GM19324 (cell line): ENCODE data around the gene SYT1.

Experiments used
- ATAC-seq: cut with Tn5 transposase; IDR thresholded peaks from one replicate; pipeline ENCODE4 v1.9.1; 2021; ENCODE audit warnings: mild to moderate bottlenecking, moderate library complexity; ENCODE audit not compliant: unreplicated experiment, low FRiP score

SYT1 gene

GRCh38 chr12:78888568-78888967, 24.0 kb downstream of the SYT1 start:
- ATAC-seq = peak; percentile 88

- no peak for ATAC-seq
These were observed 27.2 kb downstream of the SYT1 start for GRCh38 chr12:78891646-78892353.

GRCh38 chr12:78898416-78898815, 33.8 kb downstream of the SYT1 start:
- ATAC-seq = no peak

GRCh38 chr12:78914859-78915331, 50.3 kb downstream of the SYT1 start:
- ATAC-seq = no peak

GRCh38 chr12:78916845-78917480, 52.4 kb downstream of the SYT1 start:
- no peak for ATAC-seq

- ATAC-seq = no peak
These were observed 52.9 kb downstream of the SYT1 start for GRCh38 chr12:78917513-78917912.

- no peak for ATAC-seq
These were observed 53.7 kb downstream of the SYT1 start for GRCh38 chr12:78918268-78918667.

- no peak for ATAC-seq
These were observed 63.9 kb downstream of the SYT1 start for GRCh38 chr12:78928200-78929074.

GRCh38 chr12:78929075-78929418, 64.5 kb downstream of the SYT1 start:
- no peak for ATAC-seq

- ATAC-seq = no peak
These were observed 67.0 kb downstream of the SYT1 start for GRCh38 chr12:78931466-78931990.

GRCh38 chr12:78933014-78933413, 68.4 kb downstream of the SYT1 start:
- no peak for ATAC-seq

GRCh38 chr12:78938341-78939084, 73.9 kb downstream of the SYT1 start:
- no peak for ATAC-seq

- no peak for ATAC-seq
These were observed 85.0 kb downstream of the SYT1 start for GRCh38 chr12:78949532-78949931.

GRCh38 chr12:78951803-78952551, 87.4 kb downstream of the SYT1 start:
- no peak for ATAC-seq

GRCh38 chr12:78952552-78952929, 88.0 kb downstream of the SYT1 start:
- ATAC-seq = no peak

GRCh38 chr12:78958941-78959340, 94.4 kb downstream of the SYT1 start:
- no peak for ATAC-seq

GRCh38 chr12:78959556-78959955, 95.0 kb downstream of the SYT1 start:
- no peak for ATAC-seq

GRCh38 chr12:78961171-78961570, 96.6 kb downstream of the SYT1 start:
- no peak for ATAC-seq

GRCh38 chr12:78963439-78964227, 99.1 kb downstream of the SYT1 start:
- ATAC-seq = peak; percentile 49
